H54 (cell line): ENCODE measurements around the gene PCDHGC4.

Experiments used
- DNase-seq: peaks from one replicate; pipeline ENCODE4 v3.0.0; 2011; ENCODE audit warnings: low spot score, mixed read lengths; ENCODE audit not compliant: insufficient read length
- FAIRE-seq: peaks from 3 replicates; lab custom pipeline; 2011; peaks lifted over from hg19 to GRCh38; lab: Jason Lieb, UNC
- POLR2A ChIP-seq: IDR thresholded peaks from 2 replicates; pipeline ENCODE4 v1.6.1; 2011; ENCODE audit warnings: low read depth, mild to moderate bottlenecking, low read length

Gene PCDHGC4

DNA sequence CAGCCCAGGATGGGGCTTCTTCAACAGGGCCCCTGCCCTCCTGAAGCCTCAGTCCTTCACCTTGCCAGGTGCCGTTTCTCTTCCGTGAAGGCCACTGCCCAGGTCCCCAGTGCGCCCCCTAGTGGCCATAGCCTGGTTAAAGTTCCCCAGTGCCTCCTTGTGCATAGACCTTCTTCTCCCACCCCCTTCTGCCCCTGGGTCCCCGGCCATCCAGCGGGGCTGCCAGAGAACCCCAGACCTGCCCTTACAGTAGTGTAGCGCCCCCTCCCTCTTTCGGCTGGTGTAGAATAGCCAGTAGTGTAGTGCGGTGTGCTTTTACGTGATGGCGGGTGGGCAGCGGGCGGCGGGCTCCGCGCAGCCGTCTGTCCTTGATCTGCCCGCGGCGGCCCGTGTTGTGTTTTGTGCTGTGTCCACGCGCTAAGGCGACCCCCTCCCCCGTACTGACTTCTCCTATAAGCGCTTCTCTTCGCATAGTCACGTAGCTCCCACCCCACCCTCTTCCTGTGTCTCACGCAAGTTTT lies 27.6 kb downstream of the PCDHGC4 start:
- TF ChIP-seq POLR2A = no peak
- DNase-seq (no peak), FAIRE-seq (no peak)

DNA sequence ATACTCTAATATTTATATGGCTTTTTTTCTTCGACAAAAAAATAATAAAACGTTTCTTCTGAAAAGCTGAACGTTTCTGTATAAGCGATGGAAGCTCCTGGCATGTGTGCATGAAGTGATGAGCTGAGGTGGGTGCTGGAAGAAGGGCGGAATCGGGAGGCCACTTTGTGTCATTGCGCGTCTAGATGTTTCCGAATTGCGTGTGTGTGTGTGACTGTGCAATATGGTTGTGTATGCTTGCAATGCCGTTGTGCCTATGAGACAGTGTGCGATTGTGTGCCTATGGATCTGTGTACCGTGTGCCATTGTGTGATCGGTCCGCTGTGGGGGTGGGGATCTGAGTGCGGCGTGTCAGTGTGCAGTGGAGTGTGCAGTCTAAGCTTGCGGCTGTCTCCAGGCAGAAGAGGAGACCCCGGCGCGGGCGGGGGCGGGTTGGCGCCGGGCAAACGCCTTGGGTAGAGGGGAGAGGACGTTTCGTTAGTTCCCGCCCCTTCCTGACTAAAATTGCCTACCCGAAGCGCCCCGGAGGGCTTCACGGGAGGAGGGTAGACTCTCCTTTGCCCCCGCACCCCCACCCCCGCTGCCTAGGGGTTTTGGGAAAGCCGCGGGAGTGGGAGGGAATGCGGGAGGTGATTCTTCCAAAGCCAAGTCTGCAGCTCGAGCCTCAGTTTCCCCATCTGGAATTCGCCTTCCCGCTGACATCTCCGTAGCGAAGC lies 28.2 kb downstream of the PCDHGC4 start:
- FAIRE-seq = no peak
- TF ChIP-seq POLR2A = no peak
- DNase-seq = no peak

DNA sequence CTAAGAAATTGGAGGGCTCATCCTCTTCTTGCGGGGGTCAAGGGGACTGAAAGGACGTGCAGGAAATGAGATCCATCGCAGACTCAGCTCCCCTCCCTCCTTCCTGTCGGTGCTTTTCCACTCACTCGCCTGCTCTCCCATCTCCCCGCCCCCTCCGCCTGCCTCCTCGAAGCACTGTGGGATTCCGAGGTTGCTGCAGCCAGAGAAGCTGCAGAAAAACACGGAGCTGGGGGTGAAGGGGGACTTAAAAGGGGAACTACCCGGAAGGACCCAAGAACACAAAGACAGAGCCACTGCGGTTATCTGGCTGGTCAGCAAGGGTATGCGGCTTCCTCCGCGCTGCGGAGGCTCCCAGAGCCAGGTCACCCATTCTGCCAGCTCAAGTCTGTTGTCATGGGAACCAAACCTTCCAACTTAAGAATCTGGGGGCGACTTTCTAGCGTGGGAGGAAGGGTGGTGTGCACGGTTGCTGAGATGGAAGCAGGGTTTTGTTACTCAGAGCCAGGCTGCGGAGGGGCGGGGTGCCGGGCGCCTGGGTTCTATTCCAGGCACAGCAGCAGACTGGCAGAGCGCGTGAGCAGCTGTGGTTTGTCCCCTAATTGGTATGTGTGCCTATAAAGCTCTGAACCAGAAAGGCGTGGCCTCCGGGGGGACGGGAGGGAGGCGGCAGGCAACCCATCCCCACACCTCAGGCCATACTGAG lies 28.9 kb downstream of the PCDHGC4 start:
- FAIRE-seq (no peak), DNase-seq (peak; percentile 59)
- TF ChIP-seq POLR2A = 0 out of 2 replicates have a peak, but pooled peaks have one; percentile 22

DNA sequence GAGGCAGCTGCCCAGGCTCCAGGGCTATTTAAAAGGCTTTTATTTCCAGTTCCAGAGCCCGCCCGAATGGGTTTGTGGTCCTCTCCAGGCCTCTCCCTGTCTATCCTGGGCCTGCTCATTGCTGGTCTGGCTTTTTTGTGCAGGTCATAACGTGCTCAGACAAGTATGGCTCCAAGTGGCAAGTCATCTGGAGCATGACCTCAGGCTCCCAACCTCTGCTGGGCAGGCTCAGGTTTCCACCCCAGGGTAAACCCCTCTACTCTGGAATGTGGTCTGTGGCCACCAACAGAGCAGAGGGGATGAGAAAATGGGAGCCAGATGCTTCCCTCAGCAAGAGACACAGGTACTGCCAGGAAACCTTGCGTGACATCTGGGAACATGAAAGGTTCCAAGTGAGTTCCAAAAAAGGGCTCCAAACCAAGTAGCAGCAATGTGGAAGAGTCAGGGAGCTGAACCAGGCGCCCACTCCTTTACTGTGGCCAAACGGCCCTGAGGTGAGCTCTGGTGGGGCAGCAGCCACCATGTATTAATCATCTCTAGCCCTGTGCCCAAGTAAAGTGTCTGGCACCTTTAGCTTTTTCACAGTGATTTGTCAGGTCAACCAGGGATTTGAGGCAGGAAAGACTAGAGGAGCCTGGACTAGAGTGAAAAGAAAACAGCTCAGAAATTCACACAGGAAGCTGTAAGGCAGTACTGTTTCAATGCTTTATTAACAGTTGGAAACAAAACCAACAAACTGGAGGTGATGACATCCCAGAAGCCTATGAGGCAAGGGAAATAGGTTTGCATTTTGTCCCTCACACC lies 29.7 kb downstream of the PCDHGC4 start:
- no peak for FAIRE-seq
- TF ChIP-seq POLR2A = no peak; the same call in 1 of the 2 replicates
- no peak for DNase-seq

DNA sequence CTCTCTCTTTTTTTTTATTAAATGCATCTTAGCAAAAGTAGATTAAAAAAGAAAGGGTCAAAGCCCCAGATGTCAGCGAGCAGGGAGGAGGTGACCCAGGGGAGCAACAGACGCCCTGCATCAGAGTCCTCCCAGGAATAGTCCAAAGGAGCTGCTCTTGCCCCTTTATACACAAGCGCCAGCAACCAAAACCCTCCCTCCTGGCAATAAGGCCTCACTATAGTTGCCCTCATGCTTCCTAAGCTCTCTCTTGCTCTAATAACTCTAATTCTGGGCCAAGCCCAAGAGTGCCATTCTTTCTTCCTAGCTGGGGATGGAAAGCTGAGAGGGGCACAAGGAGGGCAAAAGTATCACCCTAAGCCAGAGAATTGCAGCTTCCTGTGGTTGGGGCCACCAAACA lies 30.3 kb downstream of the PCDHGC4 start:
- DNase-seq (no peak), FAIRE-seq (no peak)
- TF ChIP-seq POLR2A = no peak

DNA sequence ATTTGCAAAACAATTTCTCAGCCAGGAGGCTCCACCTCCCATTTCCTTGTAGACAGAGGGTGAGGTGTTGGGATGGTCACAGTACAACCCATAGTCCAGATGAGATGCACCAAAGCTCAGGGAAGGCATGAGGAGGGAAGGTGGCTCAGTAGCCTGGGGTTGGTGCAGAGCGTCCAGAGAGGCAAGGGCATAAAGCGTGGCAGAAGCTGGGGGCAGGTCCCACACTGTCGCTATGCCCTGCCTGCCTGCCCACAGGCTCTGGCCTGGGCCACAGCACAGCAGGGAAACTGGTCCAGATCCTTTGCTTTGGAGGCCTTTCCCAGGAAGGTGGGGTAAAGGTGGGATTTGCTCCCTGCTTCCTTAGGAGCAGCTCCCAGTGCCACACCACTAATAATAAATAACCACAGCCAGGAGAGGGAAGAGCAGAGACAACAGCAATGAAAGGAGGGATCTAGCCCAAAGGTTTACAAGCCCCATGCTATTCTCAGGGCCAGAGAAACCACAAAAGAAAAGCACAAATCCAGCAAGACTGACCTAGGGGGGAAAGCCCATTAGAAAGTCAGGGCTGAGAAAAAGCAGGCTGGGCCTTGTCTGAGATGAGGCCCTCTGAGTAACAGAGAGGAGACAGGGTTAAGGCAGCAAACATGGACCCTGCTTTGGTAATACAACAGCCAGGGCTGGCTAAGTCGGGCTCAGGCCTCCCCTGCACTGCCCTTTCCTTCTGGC lies 31.3 kb downstream of the PCDHGC4 start:
- TF ChIP-seq POLR2A = no peak
- DNase-seq (no peak), FAIRE-seq (no peak)

DNA sequence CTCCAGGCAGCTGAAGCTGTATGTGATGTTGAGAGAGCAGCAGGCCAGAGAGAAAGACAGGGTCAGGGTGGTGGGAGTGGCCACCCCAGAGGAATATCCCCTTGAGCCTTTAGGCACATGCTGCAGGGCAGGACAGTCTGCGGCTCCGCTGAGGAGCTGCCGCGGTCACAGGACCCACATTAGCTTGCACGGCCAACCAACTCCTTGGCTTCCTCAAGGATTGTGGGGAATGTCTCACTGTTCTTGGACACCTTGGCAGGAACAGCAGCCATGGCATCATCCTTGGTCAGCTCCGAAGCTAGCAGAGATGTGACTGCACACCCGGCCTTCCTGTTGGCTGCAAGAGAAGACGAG lies 31.8 kb downstream of the PCDHGC4 start:
- no peak for FAIRE-seq
- no peak for DNase-seq
- no peak for TF ChIP-seq POLR2A

DNA sequence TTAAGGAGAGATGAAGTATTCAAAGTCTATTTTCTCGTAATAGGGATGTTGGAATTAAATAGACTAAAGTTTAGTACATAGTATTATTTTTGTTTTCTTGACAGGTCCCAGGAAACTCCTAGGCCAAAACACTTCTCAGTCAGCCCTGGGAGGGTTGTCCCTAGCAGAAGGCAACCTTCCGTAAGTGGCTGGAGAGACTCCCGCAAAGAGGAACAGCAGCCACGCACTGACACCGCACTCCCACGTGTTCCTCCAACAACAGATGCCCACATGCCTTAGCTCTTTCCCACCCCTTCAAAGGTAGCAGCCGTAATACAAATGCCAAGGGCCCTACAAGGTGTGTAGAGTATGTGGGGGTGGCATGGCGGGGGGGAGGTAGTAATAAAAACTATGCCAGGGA lies 32.5 kb downstream of the PCDHGC4 start:
- FAIRE-seq (no peak), DNase-seq (no peak)
- no peak for TF ChIP-seq POLR2A

DNA sequence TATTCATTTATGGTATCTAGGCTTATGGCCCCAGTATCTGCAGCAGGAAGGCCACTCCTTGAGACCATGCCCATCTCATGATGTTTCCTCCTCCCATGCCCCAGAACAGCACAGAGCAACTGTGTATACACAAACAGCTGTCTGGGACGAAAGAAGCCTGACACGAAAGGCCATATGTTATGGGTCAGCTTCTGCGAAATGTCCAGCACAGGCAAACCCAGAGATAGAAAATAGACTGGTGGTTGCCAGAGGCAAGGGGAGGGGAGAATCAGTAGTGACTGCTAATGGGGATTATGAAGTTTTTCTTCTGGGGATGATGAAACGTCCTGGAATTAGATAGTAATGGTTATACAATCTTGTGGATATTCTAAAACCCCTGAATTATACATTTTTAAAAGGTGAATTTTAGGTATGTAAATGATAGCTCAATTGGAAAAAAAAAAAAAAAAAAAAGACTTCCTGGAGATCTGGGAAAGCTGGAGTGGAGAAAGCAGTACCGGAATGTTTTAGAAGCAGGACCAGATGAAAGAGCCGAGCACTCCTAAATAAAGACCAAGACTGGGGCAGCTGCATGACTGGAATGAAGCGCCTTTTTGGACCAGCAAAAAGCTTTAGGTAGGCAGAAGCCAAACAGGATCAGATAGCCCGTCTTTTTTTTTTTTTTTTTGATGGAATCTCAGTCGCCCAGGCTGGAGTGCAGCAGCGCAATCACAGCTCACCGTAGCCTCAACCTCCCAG lies 33.2 kb downstream of the PCDHGC4 start:
- no peak for FAIRE-seq
- TF ChIP-seq POLR2A = no peak

DNA sequence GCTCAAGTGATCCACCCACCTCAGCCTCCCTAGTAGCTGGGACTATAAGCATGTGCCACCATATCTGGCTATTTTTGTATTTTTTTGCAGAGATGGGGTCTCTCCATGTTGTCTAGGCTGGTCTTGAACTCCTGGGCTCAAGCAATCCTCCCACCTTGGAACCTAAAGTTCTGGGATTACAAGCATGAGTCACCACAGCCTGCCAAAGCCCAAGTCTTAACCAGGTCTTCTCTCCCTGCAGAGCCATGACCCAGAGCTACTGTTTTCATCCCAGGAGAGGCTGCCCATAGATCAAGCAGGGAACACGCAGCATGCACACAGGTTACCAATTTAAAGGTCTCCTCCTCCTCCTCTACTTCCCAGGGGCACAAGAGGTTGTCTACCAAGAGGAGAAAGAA lies 33.8 kb downstream of the PCDHGC4 start:
- DNase-seq (no peak), FAIRE-seq (no peak)
- TF ChIP-seq POLR2A = no peak

More for the DNA sequence above, 33.2 kb downstream of the PCDHGC4 start:
- no peak for DNase-seq

DNA sequence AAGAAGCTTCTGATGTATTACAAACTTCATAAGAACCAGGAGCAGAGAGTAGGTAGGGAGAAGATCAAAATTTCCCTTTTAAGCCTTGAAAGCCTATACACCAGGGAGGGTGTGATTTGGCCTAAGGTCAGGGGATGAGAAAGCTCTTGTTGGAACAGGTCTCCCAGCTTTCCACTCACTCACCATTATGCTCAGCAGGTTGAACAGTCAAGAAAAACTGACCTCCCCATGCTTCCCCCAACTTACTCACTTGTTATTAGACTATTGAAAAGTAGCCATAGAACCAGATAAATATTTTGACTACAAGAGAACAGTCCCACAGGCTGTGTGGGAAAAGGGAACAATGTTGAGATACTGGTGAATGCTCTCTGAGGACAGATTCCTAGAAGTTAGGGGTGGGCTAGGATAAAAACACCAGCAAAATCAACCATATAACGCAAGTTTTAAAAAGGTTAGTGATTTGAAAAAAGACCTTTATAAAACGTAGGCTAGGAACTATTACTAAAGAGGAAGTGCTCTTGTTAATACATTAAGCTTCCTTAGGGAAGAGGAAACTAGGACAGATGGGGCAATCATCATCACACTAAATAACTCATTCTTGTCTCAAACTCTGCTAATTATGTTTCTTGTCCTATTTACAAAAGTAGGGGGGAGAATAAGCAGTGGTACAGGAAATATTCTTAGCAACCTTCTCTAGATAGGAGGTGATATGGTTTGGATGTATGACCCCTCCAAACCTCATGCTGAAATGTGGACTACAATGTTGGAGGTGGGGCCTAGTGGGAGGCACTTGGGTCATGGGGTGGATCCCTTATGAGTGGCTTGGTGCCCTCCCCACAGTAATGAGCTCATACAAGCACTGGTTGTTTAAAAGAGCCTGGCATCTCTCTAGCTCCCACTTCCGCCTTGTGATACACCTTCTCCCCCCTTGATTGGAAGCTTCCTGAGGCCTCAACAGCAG lies 35.1 kb downstream of the PCDHGC4 start:
- FAIRE-seq = no peak
- TF ChIP-seq POLR2A = no peak
- no peak for DNase-seq

DNA sequence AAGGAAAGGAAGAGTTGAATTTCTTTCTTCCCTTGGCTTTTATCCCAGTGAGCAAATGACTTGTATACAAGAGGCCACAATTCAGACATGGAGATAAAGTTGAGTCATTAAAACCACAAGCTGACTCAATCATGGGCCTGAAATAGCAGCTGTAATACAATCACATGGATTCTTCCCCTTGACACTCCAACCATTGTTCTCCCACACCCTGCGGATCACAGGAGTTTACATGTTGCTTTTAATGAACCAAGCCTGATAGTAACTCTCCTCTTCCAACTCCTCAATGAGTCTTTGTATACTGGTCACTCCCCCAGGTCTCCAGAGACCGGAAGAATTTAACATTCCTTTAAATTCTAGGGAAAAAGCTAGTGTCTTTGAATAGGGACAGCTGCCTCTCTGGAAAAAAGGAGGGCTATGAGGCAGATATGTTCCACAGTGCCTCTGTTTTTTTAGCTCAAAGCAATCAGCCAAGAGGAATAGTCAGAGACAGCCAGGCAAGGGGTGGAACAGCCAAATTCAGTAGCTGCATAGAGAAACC lies 36.5 kb downstream of the PCDHGC4 start:
- peak; percentile 88 for FAIRE-seq
- TF ChIP-seq POLR2A = no peak
- peak; percentile 73 for DNase-seq
